ENCODE results near the gene WWOX. TPM values are rescaled to one million over a fixed set of nuclear protein-coding genes. Genes with fewer than 3 reads are reported as not detected.
"Not testable (repeated sequence)": the region's sequence is repeated elsewhere in the genome, so short reads cannot be mapped to it uniquely, and the experiment has no call there.

The WWOX gene
- total RNA-seq, 1 donor = 8.2 TPM

GRCh38 chr16:79218351-79218750, 1118.9 kb downstream of the WWOX start:
- H3K4me3 ChIP-seq (ENCODE audit: low read depth, low read length) = no peak overlapping the region
- no peak for TF ChIP-seq CTCF (IDR thresholded peaks at IDR 0.05; ENCODE audit: insufficient read depth, low read depth, low read length)
- DNase-seq (ENCODE audit: low read depth) = no peak

DNA sequence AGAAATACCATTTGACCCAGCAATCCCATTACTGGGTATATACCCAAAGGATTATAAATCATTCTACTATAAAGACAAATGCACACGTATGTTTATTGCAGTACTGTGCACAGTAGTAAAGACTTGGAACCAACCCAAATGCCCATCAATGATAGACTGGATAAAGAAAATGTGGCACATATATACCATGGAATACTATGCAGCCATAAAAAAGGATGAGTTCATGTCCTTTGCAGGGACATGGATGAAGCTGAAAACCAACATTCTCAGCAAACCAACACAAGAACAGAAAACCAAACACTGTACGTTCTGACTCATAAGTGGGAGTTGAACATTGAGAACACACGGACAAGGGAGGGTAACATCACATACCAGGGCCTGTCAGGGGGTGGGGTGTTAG, 1126.5 kb downstream of the WWOX start:
- DNase-seq (ENCODE audit: low read depth) = not testable (repeated sequence)

GRCh38 chr16:79229361-79229760, 1129.9 kb downstream of the WWOX start:
- H3K4me3 ChIP-seq (ENCODE audit: low read depth, low read length) = no peak overlapping the region
- DNase-seq (ENCODE audit: low read depth) = no peak
- no peak for TF ChIP-seq CTCF (IDR thresholded peaks at IDR 0.05; ENCODE audit: insufficient read depth, low read depth, low read length)

More for the DNA sequence above, 1126.5 kb downstream of the WWOX start:
- not testable (repeated sequence) for H3K4me3 ChIP-seq (ENCODE audit: low read depth, low read length)

GRCh38 chr16:79245700-79246099, 1146.2 kb downstream of the WWOX start:
- not testable (repeated sequence) for DNase-seq (ENCODE audit: low read depth)

GRCh38 chr16:79247386-79247785, 1147.9 kb downstream of the WWOX start:
- no peak overlapping the region for H3K4me3 ChIP-seq (ENCODE audit: low read depth, low read length)
- no peak for DNase-seq (ENCODE audit: low read depth)
- TF ChIP-seq CTCF (IDR thresholded peaks at IDR 0.05; ENCODE audit: insufficient read depth, low read depth, low read length) = no peak

More at GRCh38 chr16:79245700-79246099, 1146.2 kb downstream of the WWOX start:
- H3K4me3 ChIP-seq (ENCODE audit: low read depth, low read length) = not testable (repeated sequence)

GRCh38 chr16:79248351-79248750, 1148.9 kb downstream of the WWOX start:
- no peak overlapping the region for H3K4me3 ChIP-seq (ENCODE audit: low read depth, low read length)
- no peak for DNase-seq (ENCODE audit: low read depth)
- TF ChIP-seq CTCF (IDR thresholded peaks at IDR 0.05; ENCODE audit: insufficient read depth, low read depth, low read length) = no peak

DNA sequence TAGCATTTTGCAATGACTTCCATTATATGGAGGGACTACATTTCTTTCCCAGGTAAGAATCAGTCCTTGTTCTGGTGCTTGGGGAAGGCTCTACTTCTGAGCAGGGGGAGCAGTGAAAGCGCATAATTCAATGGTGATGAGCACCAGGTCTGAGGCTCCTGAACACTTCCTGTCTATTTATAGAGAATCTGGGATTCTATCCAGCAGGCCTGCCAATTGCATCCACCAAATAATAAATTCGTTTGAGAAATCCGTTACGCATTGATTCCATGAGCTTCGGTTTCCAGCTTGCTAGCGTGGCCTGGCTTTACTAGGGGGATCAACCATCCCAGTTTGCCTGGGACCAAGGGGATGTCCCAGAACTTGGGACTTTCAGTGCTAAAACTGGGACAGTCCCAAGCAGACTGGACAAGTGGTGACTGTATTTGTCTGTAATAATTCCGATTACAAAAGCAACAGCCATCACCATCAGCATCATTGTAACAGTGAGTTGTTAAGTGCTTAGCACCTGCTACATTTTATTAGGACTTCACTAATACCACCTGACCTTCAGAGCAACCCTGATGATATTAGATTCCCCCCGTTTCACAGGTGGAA, 1151.1 kb downstream of the WWOX start:
- TF ChIP-seq CTCF (IDR thresholded peaks at IDR 0.05; ENCODE audit: insufficient read depth, low read depth, low read length) = no peak
- no peak overlapping the region for H3K4me3 ChIP-seq (ENCODE audit: low read depth, low read length)
- DNase-seq (ENCODE audit: low read depth) = no peak

- no peak for DNase-seq (ENCODE audit: low read depth)
- TF ChIP-seq CTCF (IDR thresholded peaks at IDR 0.05; ENCODE audit: insufficient read depth, low read depth, low read length) = no peak
- no peak overlapping the region for H3K4me3 ChIP-seq (ENCODE audit: low read depth, low read length)
These were observed 1153.7 kb downstream of the WWOX start for GRCh38 chr16:79253100-79253631.
